GM20000 (cell line): ENCODE data around the gene ZNF423.
"Not testable (repeated sequence)": the region's sequence is repeated elsewhere in the genome, so short reads cannot be mapped to it uniquely, and the experiment has no call there.

Experiments
- DNase-seq: peaks from one replicate; pipeline ENCODE4 v3.0.0; 2012; ENCODE audit warnings: low spot score
- CTCF ChIP-seq: IDR thresholded peaks from 2 replicates; pipeline ENCODE4 v1.5.1; 2012; ENCODE audit warnings: mild to moderate bottlenecking, control low read depth; ENCODE audit errors: extremely low read depth, missing control alignments

Gene ZNF423

GRCh38 chr16:49690778-49691177 is 165.1 kb downstream of the ZNF423 start:
- no peak for TF ChIP-seq CTCF
- DNase-seq, result no peak

- no peak for DNase-seq
Observed at GRCh38 chr16:49688036-49688697, 167.7 kb downstream of the ZNF423 start.

GRCh38 chr16:49687476-49688002 is 168.4 kb downstream of the ZNF423 start:
- no peak for TF ChIP-seq CTCF
- DNase-seq, result no peak

More at GRCh38 chr16:49688036-49688697, 167.7 kb downstream of the ZNF423 start:
- no peak for TF ChIP-seq CTCF

GRCh38 chr16:49684696-49685095 is 171.2 kb downstream of the ZNF423 start:
- DNase-seq, result no peak
- TF ChIP-seq CTCF, result no peak

- DNase-seq, result no peak
- TF ChIP-seq CTCF, result no peak
Observed at GRCh38 chr16:49682577-49683165, 173.2 kb downstream of the ZNF423 start.

GRCh38 chr16:49681217-49681883 is 174.6 kb downstream of the ZNF423 start:
- no peak for TF ChIP-seq CTCF
- DNase-seq, result no peak

- DNase-seq, result no peak
- no peak for TF ChIP-seq CTCF
Observed at GRCh38 chr16:49679095-49679494, 176.8 kb downstream of the ZNF423 start.

GRCh38 chr16:49677661-49678060 is 178.3 kb downstream of the ZNF423 start:
- not testable (repeated sequence) for DNase-seq
